GM21447 (cell line): ENCODE results near the gene RNASE4.

Experiments used
- ATAC-seq: cut with Tn5 transposase; IDR thresholded peaks from one replicate; pipeline ENCODE4 v1.9.1; 2021; ENCODE audit not compliant: unreplicated experiment

The RNASE4 gene

DNA sequence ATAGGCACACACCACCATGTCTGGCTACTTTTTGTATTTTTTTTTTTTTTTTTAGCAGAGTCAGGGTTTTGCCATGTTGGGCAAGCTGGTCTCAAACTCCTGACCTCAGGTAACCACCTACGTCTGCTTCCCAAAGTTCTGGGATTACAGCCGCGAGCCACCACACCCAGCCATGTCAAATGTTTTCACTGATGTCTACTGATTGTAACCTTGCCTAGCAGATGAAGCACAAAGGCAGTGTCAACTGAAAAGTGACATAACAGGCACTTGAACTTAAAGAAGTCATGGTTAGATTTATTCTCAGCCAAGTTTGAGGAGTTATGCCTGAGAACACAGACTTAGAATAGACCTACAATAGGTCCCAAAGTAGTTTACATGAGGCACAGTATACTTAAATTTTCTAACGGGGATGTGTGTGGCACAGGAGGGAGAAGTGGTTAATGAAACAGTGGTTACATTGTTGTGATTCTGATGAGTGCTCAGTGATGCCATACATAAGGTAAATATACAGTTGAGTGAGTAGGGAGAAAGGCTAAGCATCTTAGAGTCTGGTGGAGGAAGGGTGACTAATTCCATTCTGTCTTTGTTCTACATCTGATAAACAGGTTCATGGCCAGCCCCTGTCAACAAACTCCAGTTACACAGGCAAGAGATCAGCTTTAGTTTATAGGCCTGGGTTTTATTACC lies 12.6 kb upstream of the RNASE4 start:
- ATAC-seq: no peak

- no peak for ATAC-seq
Observed at GRCh38 chr14:20675669-20676068, 8.7 kb upstream of the RNASE4 start.

- no peak for ATAC-seq
Observed at GRCh38 chr14:20676072-20676471, 8.3 kb upstream of the RNASE4 start.

GRCh38 chr14:20679907-20680306 lies 4.5 kb upstream of the RNASE4 start:
- ATAC-seq: no peak

DNA sequence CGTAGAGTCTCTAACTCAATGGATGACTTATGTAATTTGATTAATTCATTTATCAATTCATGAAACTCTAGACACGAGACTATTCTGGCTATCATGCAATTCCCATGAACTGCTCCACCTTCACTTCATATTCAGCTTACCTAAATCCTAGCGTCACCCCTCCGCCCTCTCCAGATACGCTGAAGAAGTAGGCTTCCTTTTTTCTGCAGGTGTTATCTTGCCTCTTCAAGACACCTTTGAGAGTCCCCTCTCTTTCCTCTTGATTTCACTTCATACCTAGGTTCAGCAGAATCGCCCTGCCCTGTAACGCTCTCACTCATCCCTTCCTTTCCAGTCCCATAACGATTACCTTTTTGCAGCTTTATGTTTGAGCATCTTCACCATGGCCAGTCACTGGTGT lies 4.0 kb upstream of the RNASE4 start:
- ATAC-seq: no peak

DNA sequence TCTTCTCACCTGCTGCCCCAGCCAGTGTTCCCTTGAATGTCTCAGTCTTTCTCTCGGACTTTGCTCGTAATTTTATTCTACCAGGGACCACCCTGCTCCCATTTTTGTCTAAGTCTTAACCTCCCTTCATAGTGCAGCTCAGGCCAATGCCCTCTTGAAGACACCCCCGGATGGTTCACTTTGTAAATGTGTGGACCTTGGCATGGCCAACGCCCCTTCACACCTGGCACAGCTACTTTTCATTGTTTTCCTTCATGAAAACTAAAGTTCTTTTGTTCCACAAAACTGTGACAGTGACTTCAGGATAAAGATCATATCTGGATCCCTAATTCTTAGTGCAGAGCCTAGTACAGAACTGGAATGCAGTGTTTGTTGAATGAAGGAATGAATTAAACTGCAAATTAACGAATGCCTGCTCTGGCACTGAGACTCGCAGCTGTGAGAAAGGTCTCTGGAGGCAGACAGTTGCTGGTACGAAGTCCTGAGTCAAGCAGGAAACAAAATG lies 3.5 kb upstream of the RNASE4 start:
- peak; percentile 25 for ATAC-seq

DNA sequence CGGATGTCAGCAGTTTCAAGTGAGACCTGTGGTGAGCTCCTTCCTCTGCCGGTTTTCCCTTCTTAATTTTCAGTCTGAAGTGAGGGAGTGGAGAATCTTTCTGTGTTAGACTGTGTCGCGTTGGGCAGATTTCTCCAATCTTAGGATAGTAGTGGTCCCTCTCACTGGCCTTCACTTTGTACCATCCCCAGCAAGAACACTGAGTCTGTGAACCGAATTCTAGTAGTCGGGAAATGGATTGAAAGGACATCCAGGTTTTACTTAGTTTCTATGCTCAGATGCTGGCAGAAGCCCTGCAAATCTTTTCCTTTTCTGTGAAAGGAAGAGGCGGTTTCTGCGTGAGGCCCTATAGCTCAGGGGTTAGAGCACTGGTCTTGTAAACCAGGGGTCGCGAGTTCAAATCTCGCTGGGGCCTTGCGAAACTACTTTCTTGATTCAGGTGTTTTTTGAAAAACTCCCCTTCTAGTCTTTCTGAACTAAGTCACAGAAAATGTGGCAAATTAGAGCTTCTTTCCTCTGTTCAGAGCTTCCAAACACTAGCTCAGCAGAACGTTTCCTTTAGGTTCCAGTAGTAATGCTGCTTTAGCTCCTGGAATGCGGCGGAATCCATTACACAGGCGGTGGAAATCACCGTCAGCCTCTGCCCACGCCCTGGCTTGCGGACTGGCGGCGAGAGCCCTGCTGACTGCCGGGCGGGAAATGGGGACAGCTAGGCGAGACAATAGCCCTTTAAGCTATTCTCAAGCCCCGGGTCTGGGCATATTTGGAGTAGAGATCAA lies 2.8 kb upstream of the RNASE4 start:
- peak; percentile 25 for ATAC-seq

DNA sequence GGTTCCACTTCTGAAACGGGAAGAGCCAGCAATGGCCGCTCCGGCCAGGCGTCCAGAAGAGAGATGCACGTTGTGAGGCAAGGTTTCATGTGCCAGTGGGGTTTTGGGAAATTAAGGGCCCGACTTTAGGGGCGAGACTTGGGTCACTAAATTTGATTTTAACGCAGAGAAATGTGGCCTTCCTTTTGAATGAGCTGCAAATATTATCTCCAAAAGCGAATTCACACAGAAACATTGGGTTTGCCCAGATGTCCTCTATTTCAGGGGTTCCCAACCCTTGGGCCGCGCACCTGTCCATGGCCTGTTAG lies 2.3 kb upstream of the RNASE4 start:
- ATAC-seq: no peak

DNA sequence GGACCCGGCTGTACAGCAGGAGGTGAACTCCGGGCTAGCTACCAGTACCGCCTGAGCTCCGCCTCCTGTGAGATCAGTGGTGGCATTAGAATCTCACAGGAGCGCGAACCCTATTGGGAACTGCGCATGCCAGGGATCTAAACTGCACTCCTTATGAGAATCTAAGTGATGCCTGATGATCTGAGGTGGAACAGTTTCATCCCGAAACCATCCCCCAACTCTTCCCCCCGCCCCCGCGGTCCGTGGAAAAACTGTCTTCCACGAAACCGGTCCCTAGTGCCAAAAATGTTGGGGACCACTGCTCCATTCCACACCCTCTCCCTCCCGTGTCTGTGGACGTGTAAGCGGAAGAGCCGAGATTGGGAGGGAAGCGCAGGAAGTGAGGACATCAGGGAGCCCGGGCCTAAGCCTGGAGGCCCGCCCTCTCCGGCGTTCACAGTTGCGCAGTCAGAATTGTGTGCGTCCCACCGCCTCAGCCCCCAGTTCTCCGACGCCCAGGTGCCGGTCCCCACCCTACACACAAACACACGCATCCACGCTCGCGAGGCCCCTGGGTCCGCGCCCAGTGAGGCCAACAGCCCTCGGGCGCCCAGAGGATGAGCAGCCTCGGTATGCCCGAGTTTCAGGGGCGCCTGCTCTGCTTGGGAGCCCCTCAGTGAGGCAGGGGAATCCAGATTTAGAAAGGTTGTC lies 1.8 kb upstream of the RNASE4 start:
- ATAC-seq: peak; percentile 49

DNA sequence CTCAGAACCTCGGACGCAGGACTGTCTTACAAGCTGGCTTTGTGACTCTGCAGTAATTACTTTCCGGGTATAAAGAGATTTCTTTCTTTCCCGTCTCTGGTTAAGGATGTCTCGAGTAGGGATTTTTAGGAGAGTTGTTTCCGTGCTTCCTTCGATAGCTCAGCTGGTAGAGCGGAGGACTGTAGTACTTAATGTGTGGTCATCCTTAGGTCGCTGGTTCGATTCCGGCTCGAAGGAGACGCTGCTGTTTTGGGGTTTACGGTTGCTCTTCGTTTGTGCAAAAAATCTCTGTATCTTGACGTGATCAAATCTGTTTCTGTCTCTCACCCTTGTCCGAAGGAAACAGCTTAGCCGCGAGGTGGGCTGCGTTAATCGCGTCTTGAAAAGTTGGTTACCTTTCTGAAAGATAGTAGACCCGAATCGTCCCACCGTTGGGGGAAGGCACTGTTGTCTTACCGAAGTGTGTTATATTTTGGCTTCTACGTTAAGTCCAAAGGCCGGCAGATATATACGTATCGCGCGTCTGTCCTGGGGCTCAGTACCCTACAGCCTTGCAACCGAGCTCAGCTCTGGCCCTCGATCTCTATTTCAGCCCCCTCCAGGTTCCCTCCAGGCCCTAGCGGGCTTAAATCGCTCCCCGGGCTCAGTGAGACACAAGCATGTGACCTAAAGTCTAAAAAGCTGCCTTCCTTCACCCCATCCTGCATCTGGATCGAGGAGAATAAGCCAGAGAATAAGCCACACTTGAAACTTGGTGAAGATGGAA lies 1.1 kb upstream of the RNASE4 start:
- peak; percentile 29 for ATAC-seq

- ATAC-seq: no peak
Observed at GRCh38 chr14:20684662-20685456, 499 bp downstream of the RNASE4 start.

DNA sequence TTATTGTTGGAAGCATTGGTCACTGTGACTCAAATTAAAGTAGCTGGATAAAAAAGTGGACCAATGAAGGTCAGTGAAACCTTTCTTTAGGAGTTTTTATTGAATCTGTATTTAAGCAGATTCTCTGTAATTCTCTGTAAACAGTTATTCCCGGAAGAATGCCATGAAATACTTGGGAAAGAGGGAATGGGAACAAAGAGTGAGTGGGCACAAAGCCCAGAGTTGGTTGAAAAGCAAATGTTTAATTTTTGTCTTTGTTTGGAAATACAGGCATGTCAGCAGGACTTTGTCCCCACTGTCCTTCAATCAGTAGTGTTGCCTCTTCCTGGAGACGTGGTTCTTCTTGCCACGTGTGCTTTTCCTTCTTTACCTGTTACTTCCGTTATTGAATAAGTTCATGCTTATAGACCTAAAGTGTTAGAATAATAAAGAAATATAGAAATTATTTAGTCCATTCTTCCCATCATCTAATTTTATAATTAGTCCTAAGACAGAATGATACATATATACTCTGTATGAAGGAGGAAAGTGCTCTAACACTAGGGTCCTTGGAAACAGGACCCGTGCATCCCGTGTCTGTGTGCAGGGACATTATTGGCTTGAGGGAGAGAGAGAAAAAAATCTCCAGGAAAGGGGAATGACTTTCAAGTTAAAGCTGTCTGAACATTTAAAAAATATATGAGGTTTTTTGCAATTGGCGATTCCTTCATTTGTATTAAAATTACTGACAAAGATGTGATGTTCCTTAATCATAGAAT lies 2.2 kb downstream of the RNASE4 start:
- ATAC-seq: no peak

- ATAC-seq: no peak
Observed at GRCh38 chr14:20687362-20688166, 3.2 kb downstream of the RNASE4 start.

- ATAC-seq: no peak
Observed at GRCh38 chr14:20688167-20688839, 3.9 kb downstream of the RNASE4 start, which contains the start of gene ANG. Gene ANG (plus strand): TSS chr14:20688764. CDS start chr14:20693565, 4,801 bp downstream.

GRCh38 chr14:20690848-20691640 lies 6.7 kb downstream of the RNASE4 start:
- no peak for ATAC-seq

DNA sequence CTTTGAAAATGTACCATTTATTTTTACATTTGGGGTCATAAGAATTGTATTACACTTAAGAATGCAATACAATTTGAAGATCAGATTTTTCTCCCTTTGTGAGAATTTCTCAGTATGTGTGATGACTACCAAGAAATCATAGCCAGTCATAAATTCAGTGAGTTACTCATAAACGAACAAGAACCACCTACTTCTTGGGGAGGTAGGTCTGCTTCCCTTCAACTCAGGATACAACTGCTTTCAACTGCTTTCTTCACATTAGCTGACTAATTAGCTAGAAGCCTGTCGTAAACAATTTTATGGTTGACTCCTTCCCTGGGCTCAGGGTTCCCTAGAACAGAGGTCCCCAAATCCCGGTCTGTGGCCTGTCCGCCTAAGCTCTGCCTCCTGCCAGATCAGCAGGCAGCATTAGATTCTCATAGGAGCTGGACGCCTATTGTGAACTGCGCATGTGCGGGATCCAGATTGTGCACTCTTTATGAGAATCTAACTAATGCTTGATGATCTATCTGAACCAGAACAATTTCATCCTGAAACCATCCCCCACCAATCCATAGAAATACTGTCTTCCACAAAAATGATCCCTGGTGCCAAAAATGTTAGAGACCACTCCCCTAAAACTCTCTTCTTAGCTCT lies 7.9 kb downstream of the RNASE4 start:
- ATAC-seq: no peak

- no peak for ATAC-seq
Observed at GRCh38 chr14:20696764-20697163, 12.4 kb downstream of the RNASE4 start.
